Spinal cord (tissue), 10 donors: ENCODE measurements around the gene TMEM132E. TPM values are rescaled to one million over a fixed set of nuclear protein-coding genes. Genes with fewer than 3 reads are reported as not detected.

Experiments
- DNase-seq, 6 donors: peaks; one replicate each; pipeline versions ENCODE4 v3.0.0 to v3.0.0-alpha.2; 2013 to 2015; ENCODE audit warnings: low spot score in 6 of 6, low read depth in 4 of 6
- H3K27ac ChIP-seq: one replicate; pipeline ENCODE4 v1.5.1; 2013; ENCODE audit warnings: low read depth, low read length, control low read depth
- H3K27me3 ChIP-seq: one replicate; pipeline ENCODE4 v1.6.1; 2013; ENCODE audit warnings: low read length; ENCODE audit not compliant: control insufficient read depth, insufficient read depth
- H3K36me3 ChIP-seq: one replicate; pipeline ENCODE4 v1.6.1; 2013; ENCODE audit warnings: low read length; ENCODE audit not compliant: control insufficient read depth, insufficient read depth
- H3K4me1 ChIP-seq: one replicate; pipeline ENCODE4 v1.6.1; 2013; ENCODE audit warnings: low read length; ENCODE audit not compliant: control insufficient read depth, insufficient read depth
- H3K4me3 ChIP-seq: one replicate; pipeline ENCODE4 v1.5.1; 2013; ENCODE audit warnings: low read depth, low read length, control low read depth
- H3K9me3 ChIP-seq: one replicate; pipeline ENCODE4 v1.6.1; 2013; ENCODE audit warnings: low read length; ENCODE audit not compliant: control insufficient read depth, insufficient read depth
- WGBS: methylation state at CpG from one replicate; pipeline ENCODE4 v1.1.5; 2013; ENCODE audit warnings: missing lambda C conversion rate; ENCODE audit not compliant: insufficient coverage; 5-methylcytosine and 5-hydroxymethylcytosine counted together
- polyA plus RNA-seq, 2 donors: library from polyadenylated mRNA; unstranded; fragments of 120-200 nt; gene quantifications; one replicate each; pipeline ENCODE4 v1.2.1, GENCODE V29; 2013; ENCODE audit not compliant: insufficient read length in 2 of 2
- total RNA-seq, 2 donors: library from RNA; depleted of rRNA in 1 of 2; stranded (reverse); fragments of 120-200 nt in 1 of 2; fragments of >200 nt in 1 of 2; gene quantifications; one replicate each; pipeline versions ENCODE4 v1.2.3 to v1.2.4, GENCODE V29; 2013 to 2014
- donor health status: healthy.

The TMEM132E gene
- total and polyA plus RNA-seq, 4 donors = 6.2 to 28.4 (median 21.1) TPM

DNA sequence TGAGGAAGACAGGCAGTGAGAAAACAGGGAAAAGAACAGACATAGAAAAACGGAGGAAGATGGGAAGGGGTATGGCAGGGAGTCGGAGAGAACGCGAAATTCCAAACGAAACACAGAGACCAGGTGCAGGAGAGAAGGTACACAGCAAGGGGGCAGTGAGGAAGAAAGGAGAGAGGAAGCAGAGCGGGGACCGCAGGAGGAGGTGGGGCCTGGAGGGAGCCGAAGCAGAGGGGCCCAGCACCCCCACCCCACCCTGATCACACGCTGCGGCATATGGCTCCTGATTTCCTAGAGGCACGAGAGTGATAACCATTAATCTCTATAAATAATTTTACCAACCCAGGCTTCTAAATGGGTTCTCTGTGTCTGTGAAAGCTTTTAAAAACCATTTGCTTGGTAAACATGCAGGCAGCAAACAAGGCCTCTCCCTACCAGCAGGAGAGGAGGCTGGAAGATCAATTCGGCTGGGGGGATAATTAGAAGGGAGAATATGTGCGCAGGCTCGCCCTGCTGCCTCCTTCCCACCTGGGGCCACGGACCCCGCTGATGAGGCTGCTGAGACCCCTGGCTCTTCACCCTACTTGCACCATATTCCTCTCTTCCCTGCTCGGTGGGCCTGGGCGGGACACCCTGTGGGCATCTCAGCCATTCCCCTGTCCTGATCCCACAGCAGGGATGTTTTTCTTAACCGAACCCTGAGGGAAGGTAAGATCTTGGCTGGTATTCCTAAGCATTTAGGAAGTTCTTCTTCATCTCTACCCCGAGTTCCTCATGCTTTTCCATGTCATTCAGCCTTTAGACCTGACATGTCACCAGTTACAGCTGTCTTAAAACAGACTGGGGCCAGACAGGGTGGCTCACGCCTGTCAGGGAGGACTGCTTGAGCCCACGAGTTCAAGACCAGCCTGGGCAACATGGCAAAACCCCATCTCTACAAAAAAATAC is 86.7 kb downstream of the TMEM132E start:
- H3K4me1 ChIP-seq = peaks cover 13% of the 10 kb centered on the region

DNA sequence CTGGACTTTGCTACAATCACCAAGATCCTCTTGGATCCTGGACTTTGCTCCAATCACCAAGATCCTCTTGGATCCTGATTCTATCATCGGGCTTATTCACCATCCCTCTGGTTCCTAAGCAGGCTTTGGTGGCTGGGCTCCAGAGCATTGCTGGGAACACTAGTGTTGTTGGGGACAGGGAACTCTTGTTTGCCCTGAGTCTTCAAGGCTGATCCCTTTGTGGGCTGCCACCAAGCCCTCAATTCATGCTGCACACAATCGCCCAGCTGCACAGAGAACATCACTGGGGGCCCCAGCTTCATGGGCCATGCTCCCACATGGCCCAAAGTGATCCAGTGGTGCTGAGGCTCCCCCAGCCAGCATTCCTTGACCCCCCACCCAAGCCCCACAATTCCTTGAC is 88.3 kb downstream of the TMEM132E start:
- no peak for DNase-seq
- 62% methylated on average over 1 of the region's 2 CpGs for WGBS
- Histone ChIP-seq H3K36me3 (no peaks in the 10 kb centered on the region), H3K9me3 (no peaks in the 10 kb centered on the region), H3K4me3 (no peak overlapping the region), H3K4me1 (peaks cover 13% of the 10 kb centered on the region), H3K27me3 (peaks cover 5% of the 10 kb centered on the region), H3K27ac (no peak overlapping the region)

More for the DNA sequence above, 86.7 kb downstream of the TMEM132E start:
- H3K27ac ChIP-seq = no peak overlapping the region
- no peaks in the 10 kb centered on the region for H3K36me3 ChIP-seq
- 22% methylated on average over 12 of the region's 22 CpGs for WGBS
- peak in 1 of 6 donors; percentile 69 for DNase-seq
- no peaks in the 10 kb centered on the region for H3K9me3 ChIP-seq
- peaks cover 8% of the 10 kb centered on the region for H3K27me3 ChIP-seq
- H3K4me3 ChIP-seq = no peak overlapping the region

GRCh38 chr17:34668206-34668605 is 88.8 kb downstream of the TMEM132E start:
- peaks cover 13% of the 10 kb centered on the region for H3K4me1 ChIP-seq
- no peak for DNase-seq
- H3K27ac ChIP-seq = no peak overlapping the region
- H3K36me3 ChIP-seq = no peaks in the 10 kb centered on the region
- H3K4me3 ChIP-seq = no peak overlapping the region
- 87% methylated on average over 3 of the region's 3 CpGs for WGBS
- H3K27me3 ChIP-seq = peaks cover 5% of the 10 kb centered on the region
- no peaks in the 10 kb centered on the region for H3K9me3 ChIP-seq

DNA sequence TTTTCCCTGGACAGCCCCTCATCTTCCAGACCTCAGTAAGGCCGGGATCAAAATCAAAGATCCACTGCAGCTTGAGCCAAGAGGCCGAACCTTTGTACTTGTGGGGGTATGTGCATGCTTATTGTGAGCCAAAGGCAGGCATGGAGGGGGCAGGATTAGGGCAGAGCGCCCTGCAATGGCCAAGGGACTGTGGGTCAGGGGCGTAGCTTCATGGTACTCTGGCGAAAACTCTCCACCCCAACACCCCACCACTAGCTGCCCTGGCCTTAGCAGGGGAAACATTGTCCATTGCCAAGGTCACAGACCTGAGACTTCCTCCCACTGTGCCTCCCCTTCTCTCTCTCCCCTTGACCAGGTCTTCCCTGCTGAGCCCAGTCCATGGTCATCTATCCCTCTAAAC is 90.1 kb downstream of the TMEM132E start:
- Histone ChIP-seq H3K27me3 (peaks cover 4% of the 10 kb centered on the region), H3K9me3 (no peaks in the 10 kb centered on the region), H3K27ac (no peak overlapping the region), H3K4me3 (no peak overlapping the region), H3K4me1 (peaks cover 13% of the 10 kb centered on the region), H3K36me3 (no peaks in the 10 kb centered on the region)
- no peak for DNase-seq
- 76% methylated on average over 5 of the region's 5 CpGs for WGBS

DNA sequence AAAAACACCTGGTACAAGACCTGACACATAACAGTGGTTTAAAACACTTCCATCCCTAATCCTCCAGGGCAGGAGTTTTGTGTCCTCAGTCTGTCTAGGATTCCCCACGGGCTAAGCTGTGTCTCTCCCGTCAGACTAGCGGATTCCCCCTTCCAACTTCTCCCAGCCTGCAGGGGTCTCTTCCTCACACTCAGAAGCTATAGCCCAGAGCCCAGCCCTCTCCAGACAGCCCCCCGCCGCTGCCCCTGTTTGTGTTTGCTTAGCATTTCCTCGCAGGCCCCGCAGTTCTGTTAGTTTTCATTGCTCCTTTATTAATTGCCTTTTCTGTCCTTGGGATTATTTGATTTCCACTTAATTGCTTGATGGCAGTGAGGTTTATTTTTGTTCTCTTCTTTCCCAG is 91.2 kb downstream of the TMEM132E start:
- Histone ChIP-seq H3K27ac (no peak overlapping the region), H3K27me3 (no peaks in the 10 kb centered on the region)

GRCh38 chr17:34671191-34671590 is 91.8 kb downstream of the TMEM132E start:
- WGBS = 61% methylated on average over 2 of the region's 4 CpGs
- H3K4me1 ChIP-seq = peaks cover 7% of the 10 kb centered on the region
- H3K27ac ChIP-seq = no peak overlapping the region
- no peak for DNase-seq
- H3K9me3 ChIP-seq = no peaks in the 10 kb centered on the region
- H3K27me3 ChIP-seq = no peaks in the 10 kb centered on the region
- no peak overlapping the region for H3K4me3 ChIP-seq
- no peaks in the 10 kb centered on the region for H3K36me3 ChIP-seq

More for the DNA sequence above, 91.2 kb downstream of the TMEM132E start:
- H3K4me1 ChIP-seq = peaks cover 13% of the 10 kb centered on the region
- no peak overlapping the region for H3K4me3 ChIP-seq
- no peaks in the 10 kb centered on the region for H3K36me3 ChIP-seq
- WGBS = 49% methylated on average over 7 of the region's 7 CpGs
- no peaks in the 10 kb centered on the region for H3K9me3 ChIP-seq
- no peak for DNase-seq

- 100% methylated on average over 2 of the region's 3 CpGs for WGBS
- no peak for DNase-seq
- H3K27me3 ChIP-seq = no peaks in the 10 kb centered on the region
- no peaks in the 10 kb centered on the region for H3K36me3 ChIP-seq
- H3K9me3 ChIP-seq = no peaks in the 10 kb centered on the region
- H3K4me1 ChIP-seq = peaks cover 4% of the 10 kb centered on the region
- no peak overlapping the region for H3K27ac ChIP-seq
- H3K4me3 ChIP-seq = no peak overlapping the region
Observed at GRCh38 chr17:34672176-34672785, 92.9 kb downstream of the TMEM132E start.

- no peak overlapping the region for H3K4me3 ChIP-seq
- no peaks in the 10 kb centered on the region for H3K9me3 ChIP-seq
- no peak for DNase-seq
- H3K36me3 ChIP-seq = no peaks in the 10 kb centered on the region
- no peaks in the 10 kb centered on the region for H3K27me3 ChIP-seq
- no peak overlapping the region for H3K27ac ChIP-seq
- WGBS = 100% methylated on average over 2 of the region's 2 CpGs
- H3K4me1 ChIP-seq = peaks cover 4% of the 10 kb centered on the region
Observed at GRCh38 chr17:34673516-34673915, 94.1 kb downstream of the TMEM132E start.

- H3K4me1 ChIP-seq = peaks cover 4% of the 10 kb centered on the region
- 79% methylated on average over 7 of the region's 7 CpGs for WGBS
- H3K4me3 ChIP-seq = no peak overlapping the region
- no peak for DNase-seq
- H3K36me3 ChIP-seq = no peaks in the 10 kb centered on the region
- H3K9me3 ChIP-seq = no peaks in the 10 kb centered on the region
- no peaks in the 10 kb centered on the region for H3K27me3 ChIP-seq
- no peak overlapping the region for H3K27ac ChIP-seq
Observed at GRCh38 chr17:34673995-34674890, 94.9 kb downstream of the TMEM132E start.
